Stimulated activated CD4-positive, alpha-beta T cell treated with anti-CD3 and anti-CD28 coated beads, Interleukin-1b, Interleukin-23, amount 100 ng/mL, for 4 hours (primary cell): ENCODE measurements around the gene NPEPPS.

Experiments
- DNase-seq, 2 donors: peaks; one replicate each; pipeline ENCODE4 v3.0.0-alpha.2; 2020; ENCODE audit warnings: low read depth in 2 of 2

NPEPPS gene

DNA sequence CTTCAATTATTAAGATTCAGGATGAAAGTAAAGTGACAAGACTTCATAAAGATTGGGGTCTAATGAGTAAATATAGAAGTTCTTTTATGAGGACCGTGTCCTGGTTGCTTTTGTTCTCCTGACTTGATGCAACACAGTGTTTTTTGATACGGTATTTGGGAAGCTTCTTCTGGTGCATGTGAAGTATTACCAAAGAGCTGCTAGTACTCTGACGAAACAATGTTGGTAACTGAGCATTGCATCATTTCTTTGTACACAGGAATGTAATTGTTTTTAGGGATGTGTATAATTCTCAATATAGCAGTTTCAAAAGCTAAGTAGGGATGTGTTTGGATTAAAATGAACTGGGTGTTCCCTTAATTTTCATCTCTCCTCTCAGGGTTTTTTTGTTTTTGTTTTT lies 134.7 kb downstream of the NPEPPS start:
- DNase-seq = no peak

DNA sequence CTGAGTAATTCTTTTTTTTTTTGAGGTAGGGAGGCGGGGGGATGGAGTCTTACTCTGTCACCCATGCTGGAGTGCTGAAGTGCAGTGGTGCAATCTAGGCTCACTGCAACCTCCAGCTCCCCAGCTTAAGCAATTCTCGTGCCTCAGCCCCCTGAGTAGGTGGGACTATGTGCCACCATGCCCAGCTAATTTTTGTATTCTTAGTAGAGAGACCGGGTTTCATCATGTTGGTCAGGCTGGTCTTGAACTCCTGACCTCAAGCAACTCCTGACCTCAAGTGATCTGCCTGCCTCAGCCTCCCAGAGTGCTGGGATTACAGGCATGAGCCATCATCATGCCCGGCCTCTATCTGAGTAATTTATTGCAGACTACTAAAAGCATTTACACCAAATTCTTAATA lies 138.2 kb downstream of the NPEPPS start:
- no peak for DNase-seq

DNA sequence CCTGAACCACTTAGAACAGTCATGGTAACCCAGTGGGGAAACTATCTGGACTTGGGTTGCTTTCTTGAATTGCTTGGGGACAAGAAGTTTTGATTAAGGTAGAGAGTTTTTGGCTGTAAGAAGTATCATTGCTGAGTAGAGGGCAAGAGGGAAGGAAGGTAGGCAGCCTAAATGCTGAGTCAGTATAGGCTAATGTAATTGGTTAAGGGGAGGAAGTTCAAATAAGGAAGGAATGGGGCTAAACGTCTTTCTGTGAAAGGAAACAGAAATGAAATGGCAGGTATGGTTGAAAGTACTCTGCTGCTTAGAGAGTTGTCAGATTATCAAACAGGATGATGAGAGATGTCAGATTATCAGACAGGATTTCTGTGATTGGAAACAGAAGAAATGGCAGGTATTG lies 139.2 kb downstream of the NPEPPS start:
- no peak for DNase-seq
